A549 (cell line): ENCODE results near the gene CACNA2D2. TPM values are rescaled to one million over a fixed set of nuclear protein-coding genes. Genes with fewer than 3 reads are reported as not detected.

Source experiments
- ATAC-seq, 2 experiments: fragments of 200-7000 bp in 1 of 2; fragments of >200 bp in 1 of 2; cut with Nextera tagmentation in 1 of 2; cut with Tn5 transposase in 1 of 2; 3 replicates each; pipeline versions ENCODE4 v1.8.0 to v1.9.1; 2018 to 2020; ENCODE audit warnings: mild to moderate bottlenecking in 1 of 2, moderate library complexity in 1 of 2
- CTCF ChIA-PET: fragments of 300-600 bp; sonication (Branson Sonifier 250); formaldehyde crosslinking; extraction: SDS; loops from one replicate; lab custom pipeline; 2021; ENCODE audit warnings: antibody characterized with exemption, inconsistent platforms; lab: Yijun Ruan, JAX
- POLR2A ChIA-PET: fragments of 350-600 bp; formaldehyde crosslinking; extraction: SDS; loops from one replicate; lab custom pipeline; 2021; ENCODE audit warnings: antibody characterized with exemption, inconsistent platforms; lab: Yijun Ruan, JAX
- DNase-seq, 2 experiments: peaks; one replicate each; pipeline versions ENCODE4 v3.0.0 to v3.0.0-alpha.2; 2011 to 2016; ENCODE audit warnings: low read depth in 1 of 2, low spot score in 1 of 2
- FAIRE-seq: peaks from 2 replicates; lab custom pipeline; 2011; peaks lifted over from hg19 to GRCh38; lab: Jason Lieb, UNC
- H3K27ac ChIP-seq, 2 experiments: fragments of >200 bp; sonication (Bioruptor Twin); formaldehyde crosslinking; 3 replicates each; pipeline ENCODE4 v1.5.1; 2016 to 2017
- H3K4me1 ChIP-seq: fragments of >200 bp; sonication (Bioruptor Twin); formaldehyde crosslinking; 3 replicates; pipeline ENCODE4 v1.6.1; 2016
- H3K4me2 ChIP-seq: fragments of >200 bp; sonication (Bioruptor Twin); formaldehyde crosslinking; 3 replicates; pipeline ENCODE4 v1.6.1; 2016
- H3K4me3 ChIP-seq: fragments of >200 bp; sonication (Bioruptor Twin); formaldehyde crosslinking; 3 replicates; pipeline ENCODE4 v1.5.1; 2016
- H3K9me3 ChIP-seq: fragments of >200 bp; sonication (Bioruptor Twin); formaldehyde crosslinking; 3 replicates; pipeline ENCODE4 v1.6.1; 2016
- BCL3 ChIP-seq: fragments of >200 bp; sonication (Bioruptor Twin); formaldehyde crosslinking; IDR thresholded peaks from 3 replicates; pipeline ENCODE4 v1.6.1; 2016
- CBX2 ChIP-seq: fragments of 200-600 bp; sonication (generic); IDR thresholded peaks from 2 replicates; pipeline ENCODE4 v1.6.1; 2016; ENCODE audit warnings: low read depth, mild to moderate bottlenecking, borderline replicate concordance
- CBX8 ChIP-seq: fragments of 200-600 bp; sonication (generic); IDR thresholded peaks from 2 replicates; pipeline ENCODE4 v1.6.1; 2016
- CEBPB ChIP-seq, 2 experiments: fragments of >200 bp in 1 of 2; sonication (Bioruptor Twin) in 1 of 2; formaldehyde crosslinking in 1 of 2; IDR thresholded peaks; 2 replicates each; pipeline ENCODE4 v1.6.1; 2012 to 2016
- CTCF ChIP-seq: fragments of >200 bp; sonication (Bioruptor Twin); formaldehyde crosslinking; IDR thresholded peaks from 3 replicates; pipeline ENCODE4 v1.5.1; 2016
- E2F6 ChIP-seq: IDR thresholded peaks from 2 replicates; pipeline ENCODE4 v1.6.1; 2012; ENCODE audit warnings: low read depth, borderline replicate concordance
- EHF ChIP-seq: fragments of 250-450 bp; sonication (Bioruptor Pico); IDR thresholded peaks from 2 replicates; pipeline ENCODE4 v1.5.0; 2020; ENCODE audit warnings: mild to moderate bottlenecking
- HDAC2 ChIP-seq: fragments of 200-600 bp; sonication (generic); IDR thresholded peaks from 2 replicates; pipeline ENCODE4 v1.6.1; 2016
- HES2 ChIP-seq: fragments of >200 bp; sonication (Bioruptor Twin); formaldehyde crosslinking; IDR thresholded peaks from 2 replicates; pipeline ENCODE4 v1.6.1; 2016
- HOXA7 ChIP-seq: fragments of 250-450 bp; sonication (Bioruptor Pico); IDR thresholded peaks from 2 replicates; pipeline ENCODE4 v1.5.0; 2020; ENCODE audit warnings: mild to moderate bottlenecking, moderate library complexity
- JUN ChIP-seq, 2 experiments: fragments of >200 bp; sonication (Bioruptor Twin); formaldehyde crosslinking; IDR thresholded peaks; 2 replicates in 1 of 2; 3 replicates in 1 of 2; pipeline ENCODE4 v1.6.1; 2016 to 2017
- JUNB ChIP-seq: fragments of >200 bp; sonication (Bioruptor Twin); formaldehyde crosslinking; IDR thresholded peaks from 2 replicates; pipeline ENCODE4 v1.6.1; 2016
- KDM1A ChIP-seq: fragments of 200-600 bp; sonication (generic); IDR thresholded peaks from 2 replicates; pipeline ENCODE4 v1.6.1; 2016; ENCODE audit warnings: low read depth, mild to moderate bottlenecking
- MAFK ChIP-seq: fragments of 450-650 bp; IDR thresholded peaks from 2 replicates; pipeline ENCODE4 v1.6.1; 2014; ENCODE audit not compliant: partially characterized antibody
- NFE2L2 ChIP-seq: fragments of 150-350 bp; conservative IDR thresholded peaks from 2 replicates; pipeline ENCODE4 v1.6.1; 2014; ENCODE audit warnings: low read length
- NR3C1 ChIP-seq: fragments of >200 bp; sonication (Bioruptor Twin); formaldehyde crosslinking; IDR thresholded peaks from 3 replicates; pipeline ENCODE4 v1.6.1; 2017
- POLR2A ChIP-seq: IDR thresholded peaks from 2 replicates; pipeline ENCODE4 v1.6.1; 2012; ENCODE audit warnings: mild to moderate bottlenecking, low read length
- POLR2AphosphoS2 ChIP-seq: conservative IDR thresholded peaks from 2 replicates; pipeline ENCODE4 v1.6.1; 2012; ENCODE audit warnings: low read length, improper control_type of control experiment, inconsistent platforms
- REST ChIP-seq: fragments of 200-600 bp; sonication (generic); IDR thresholded peaks from 2 replicates; pipeline ENCODE4 v1.6.1; 2016; ENCODE audit warnings: antibody characterized with exemption, mild to moderate bottlenecking, moderate library complexity
- RFX5 ChIP-seq: fragments of 450-650 bp; IDR thresholded peaks from 2 replicates; pipeline ENCODE4 v1.7.1; 2014; ENCODE audit warnings: antibody characterized with exemption, mild to moderate bottlenecking, moderate library complexity
- RNF2 ChIP-seq: fragments of 200-600 bp; sonication (generic); IDR thresholded peaks from 2 replicates; pipeline ENCODE4 v1.6.1; 2016; ENCODE audit warnings: low read depth, mild to moderate bottlenecking, antibody characterized with exemption, moderate library complexity, borderline replicate concordance
- SREBF2 ChIP-seq: fragments of 450-650 bp; IDR thresholded peaks from 2 replicates; pipeline ENCODE4 v1.6.1; 2014; ENCODE audit warnings: mild to moderate bottlenecking, moderate library complexity
- ZFP36 ChIP-seq: fragments of 450-650 bp; IDR thresholded peaks from 2 replicates; pipeline ENCODE4 v1.6.1; 2014; ENCODE audit warnings: borderline replicate concordance; ENCODE audit not compliant: partially characterized antibody
- WGBS: methylation state at CpG from one replicate; pipeline ENCODE4 v1.1.6; 2017; ENCODE audit errors: missing lambda C conversion rate; 5-methylcytosine and 5-hydroxymethylcytosine counted together
- polyA plus RNA-seq, 4 experiments: library from polyadenylated mRNA; depleted of rRNA in 3 of 4; stranded (reverse); fragments of >200 nt; fragmentation: RNase III in 1 of 4; extraction: RNeasy Plus Mini Kit Qiagen cat#74134 plus additional on column Dnase treatment in 1 of 4; gene quantifications; 2 replicates in 3 of 4; 3 replicates in 1 of 4; pipeline ENCODE4 v1.2.3, GENCODE V29; 2011 to 2017

Gene CACNA2D2
- polyA plus RNA-seq, 2 of the 4 experiments (the other 2 are of a cell fraction) = 0.21 to 0.75 TPM

GRCh38 chr3:50341996-50342650, 161.3 kb downstream of the CACNA2D2 start:
- Histone ChIP-seq H3K4me3 (no peak overlapping the region), H3K4me2 (no peak overlapping the region), H3K4me1 (peaks cover 11% of the 10 kb centered on the region), H3K9me3 (no peaks in the 10 kb centered on the region), H3K27ac (no peak overlapping the region)
- FAIRE-seq = no peak
- DNase-seq = no peak
- POLR2A ChIA-PET = no interaction called here
- CTCF ChIA-PET = interaction anchor here (1.1 kb wide), 1 partner anchor 21 kb away, joined by 3 read pairs; no protein-coding TSS in a partner anchor
- ATAC-seq = no peak
- no peak for TF ChIP-seq RNF2
- WGBS = 91% methylated on average over 7 of the region's 13 CpGs

GRCh38 chr3:50341537-50341936, 161.9 kb downstream of the CACNA2D2 start:
- FAIRE-seq (no peak), DNase-seq (no peak)
- no peak overlapping the region for H3K4me3 ChIP-seq
- CTCF ChIA-PET = interaction anchor here (1.1 kb wide), 1 partner anchor 20 kb away, joined by 3 read pairs; no protein-coding TSS in a partner anchor
- TF ChIP-seq JUN (IDR thresholded peaks at IDR 0.05) (no peak), JUNB (no peak), CEBPB (IDR thresholded peaks at IDR 0.05) (no peak), CTCF (no peak), MAFK (no peak), E2F6 (no peak), ZFP36 (no peak), CBX8 (no peak), EHF (CRISPR knock-in tag) (no peak), KDM1A (no peak), NR3C1 (no peak), RNF2 (no peak), RFX5 (no peak)
- TF ChIP-seq, all 56 proteins: peak for 0
- ATAC-seq = no peak
- Histone ChIP-seq H3K4me2 (no peak overlapping the region), H3K4me1 (peaks cover 8% of the 10 kb centered on the region), H3K27ac (no peak overlapping the region), H3K9me3 (no peaks in the 10 kb centered on the region)
- 97% methylated on average over 9 of the region's 9 CpGs for WGBS
- POLR2A ChIA-PET = no interaction called here

- Histone ChIP-seq H3K4me2 (no peak within 1 kb of the TSS), H3K4me1 (peaks cover 10% of the 10 kb centered on the region), H3K27ac (no peak within 1 kb of the TSS), H3K4me3 (no peak within 1 kb of the TSS), H3K9me3 (no peaks in the 10 kb centered on the region)
- ChIA-PET POLR2A (no interaction called here), CTCF (interaction anchor here (1.1 kb wide), 1 partner anchor 19 kb away, joined by 3 read pairs; no protein-coding TSS in a partner anchor)
- TF ChIP-seq POLR2AphosphoS2 = no peak
- no peak for TF ChIP-seq HOXA7 (CRISPR knock-in tag)
- TF ChIP-seq NR3C1 = no peak
- no peak for TF ChIP-seq NFE2L2
- FAIRE-seq (no peak), DNase-seq (no peak), ATAC-seq (no peak)
- 87% methylated on average over 22 of the region's 85 CpGs for WGBS
Observed at GRCh38 chr3:50340448-50341329, 162.7 kb downstream of the CACNA2D2 start, which contains the start of gene RASSF1. RASSF1 (minus strand) TSS chr3:50340836; CDS start chr3:50340805, 31 bp downstream.

GRCh38 chr3:50340147-50340447, 163.3 kb downstream of the CACNA2D2 start:
- ATAC-seq (no peak), FAIRE-seq (no peak), DNase-seq (no peak)
- H3K4me3 ChIP-seq = no peak overlapping the region
- CTCF ChIA-PET = no interaction called here
- no peaks in the 10 kb centered on the region for H3K9me3 ChIP-seq
- no peak overlapping the region for H3K27ac ChIP-seq
- POLR2A ChIA-PET = no interaction called here
- WGBS = 88% methylated on average over 9 of the region's 9 CpGs
- no peak overlapping the region for H3K4me2 ChIP-seq
- peaks cover 16% of the 10 kb centered on the region for H3K4me1 ChIP-seq
- TF ChIP-seq POLR2A (no peak), REST (no peak), HES2 (no peak), SREBF2 (no peak), BCL3 (no peak), CBX2 (no peak), HDAC2 (no peak)
